Bronchial epithelial cell (primary cell): ENCODE data around the gene CLK3. TPM values are rescaled to one million over a fixed set of nuclear protein-coding genes. Genes with fewer than 3 reads are reported as not detected.

Source experiments
- DNase-seq: peaks from one replicate; pipeline ENCODE4 v3.0.0-alpha.2; 2010; ENCODE audit warnings: low read depth
- FAIRE-seq: peaks from 2 replicates; lab custom pipeline; 2011; peaks lifted over from hg19 to GRCh38; lab: Jason Lieb, UNC
- H3K27me3 ChIP-seq: 2 replicates; pipeline ENCODE4 v1.5.1; 2011; ENCODE audit warnings: low read length; ENCODE audit not compliant: control insufficient read depth, insufficient read depth
- H3K36me3 ChIP-seq: 2 replicates; pipeline ENCODE4 v1.5.1; 2011; ENCODE audit warnings: low read length; ENCODE audit not compliant: control insufficient read depth, insufficient read depth
- H3K4me3 ChIP-seq: 2 replicates; pipeline ENCODE4 v1.5.1; 2011; ENCODE audit warnings: mild to moderate bottlenecking, low read depth, low read length, control low read depth
- total RNA-seq: library from RNA; depleted of rRNA; stranded (reverse); fragments of >200 nt; gene quantifications from 2 replicates; pipeline ENCODE4 v1.2.1, GENCODE V29; 2014
- TF ChIP-seq, protein P1 (sequence below): IDR thresholded peaks from 2 replicates; pipeline ENCODE4 v1.5.1; 2011; ENCODE audit warnings: mild to moderate bottlenecking, moderate library complexity, low read length, control low read depth, inconsistent platforms; ENCODE audit not compliant: insufficient read depth, severe bottlenecking

CLK3 gene
- total RNA-seq, 1 donor from 2014 or later: 115 TPM

DNA sequence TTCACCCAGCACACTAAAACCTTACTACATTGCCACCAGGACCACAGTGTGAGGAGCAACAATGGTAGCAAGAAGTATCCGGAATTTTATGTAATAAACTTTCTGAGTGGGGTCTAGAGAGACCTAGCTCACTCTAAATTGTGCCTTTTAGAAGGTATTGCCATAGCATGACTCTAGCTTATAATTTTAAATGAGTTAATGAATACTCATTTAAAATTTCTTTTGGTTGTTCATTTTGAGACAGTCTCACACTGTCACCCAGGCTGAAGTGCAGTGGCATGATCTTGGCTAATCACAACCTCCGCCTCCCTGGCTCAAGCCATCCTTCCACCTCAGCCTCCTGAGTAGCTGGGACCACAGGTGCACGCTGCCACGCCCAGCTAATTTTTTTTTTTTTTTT is 54.0 kb downstream of the CLK3 start:
- no peak overlapping the region for H3K4me3 ChIP-seq
- H3K27me3 ChIP-seq: no peaks in the 10 kb centered on the region
- FAIRE-seq (no peak), DNase-seq (no peak)
- peaks cover 2% of the 10 kb centered on the region for H3K36me3 ChIP-seq
- TF ChIP-seq, protein P1, sequence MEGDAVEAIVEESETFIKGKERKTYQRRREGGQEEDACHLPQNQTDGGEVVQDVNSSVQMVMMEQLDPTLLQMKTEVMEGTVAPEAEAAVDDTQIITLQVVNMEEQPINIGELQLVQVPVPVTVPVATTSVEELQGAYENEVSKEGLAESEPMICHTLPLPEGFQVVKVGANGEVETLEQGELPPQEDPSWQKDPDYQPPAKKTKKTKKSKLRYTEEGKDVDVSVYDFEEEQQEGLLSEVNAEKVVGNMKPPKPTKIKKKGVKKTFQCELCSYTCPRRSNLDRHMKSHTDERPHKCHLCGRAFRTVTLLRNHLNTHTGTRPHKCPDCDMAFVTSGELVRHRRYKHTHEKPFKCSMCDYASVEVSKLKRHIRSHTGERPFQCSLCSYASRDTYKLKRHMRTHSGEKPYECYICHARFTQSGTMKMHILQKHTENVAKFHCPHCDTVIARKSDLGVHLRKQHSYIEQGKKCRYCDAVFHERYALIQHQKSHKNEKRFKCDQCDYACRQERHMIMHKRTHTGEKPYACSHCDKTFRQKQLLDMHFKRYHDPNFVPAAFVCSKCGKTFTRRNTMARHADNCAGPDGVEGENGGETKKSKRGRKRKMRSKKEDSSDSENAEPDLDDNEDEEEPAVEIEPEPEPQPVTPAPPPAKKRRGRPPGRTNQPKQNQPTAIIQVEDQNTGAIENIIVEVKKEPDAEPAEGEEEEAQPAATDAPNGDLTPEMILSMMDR: no peak

DNA sequence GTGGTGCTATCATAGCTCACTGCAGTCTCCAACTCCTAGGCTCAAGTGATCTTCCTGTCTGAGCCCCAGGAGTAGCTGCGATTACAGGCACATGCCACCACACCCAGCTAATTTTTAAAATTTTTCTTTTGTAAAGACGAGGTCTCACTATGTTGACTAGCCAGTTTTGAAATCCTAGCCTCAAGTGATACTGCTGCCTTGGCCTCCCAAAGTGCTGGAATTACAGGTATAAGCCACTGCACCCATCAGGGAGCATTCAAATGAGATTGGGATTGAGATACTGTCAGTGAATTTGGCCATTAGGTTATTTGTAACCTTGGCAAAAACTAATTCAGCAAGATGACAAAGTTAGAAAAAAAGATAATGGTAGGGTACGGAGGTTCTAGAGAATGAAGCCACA is 58.5 kb downstream of the CLK3 start:
- FAIRE-seq (no peak), DNase-seq (no peak)
- no peak overlapping the region for H3K4me3 ChIP-seq
- TF ChIP-seq, protein P1: no peak
- H3K36me3 ChIP-seq: peaks cover 4% of the 10 kb centered on the region
- H3K27me3 ChIP-seq: no peaks in the 10 kb centered on the region

DNA sequence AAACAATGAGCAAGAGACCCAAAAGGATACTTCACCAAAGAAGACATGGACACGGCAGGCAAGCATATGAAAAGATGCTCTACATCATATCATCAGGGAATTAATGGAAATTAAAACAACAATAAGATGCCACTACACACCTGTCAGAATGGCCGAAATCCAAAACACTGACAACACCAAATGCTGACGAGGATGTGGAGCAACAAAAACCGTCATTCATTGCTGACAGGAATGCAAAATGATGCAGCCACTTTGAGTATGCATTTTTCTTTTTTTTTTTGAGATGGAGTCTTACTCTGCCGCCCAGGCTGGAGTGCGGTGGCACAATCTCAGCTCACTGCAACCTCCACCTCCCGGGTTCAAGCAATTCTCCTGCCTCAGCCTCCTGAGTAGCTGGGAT is 61.2 kb downstream of the CLK3 start:
- no peak for DNase-seq
- H3K36me3 ChIP-seq: peaks cover 4% of the 10 kb centered on the region
- H3K27me3 ChIP-seq: no peaks in the 10 kb centered on the region
- TF ChIP-seq, protein P1: no peak
- no peak overlapping the region for H3K4me3 ChIP-seq
- no peak for FAIRE-seq

Other genes starting within 250 kb of the CLK3 start
- not detected in 2 replicates for gene CYP11A1, start 248.2 kb upstream of the CLK3 start, total RNA-seq
- 4.0 and 5.3 TPM in 2 replicates for gene SEMA7A, start 181.9 kb upstream of the CLK3 start, total RNA-seq
- 21.6 and 22.1 TPM in 2 replicates for gene UBL7, start 154.7 kb upstream of the CLK3 start, total RNA-seq
- 3.4 and 4.7 TPM in 2 replicates for gene ARID3B, start 74.6 kb upstream of the CLK3 start, total RNA-seq
- gene EDC3, start 80.2 kb downstream of the CLK3 start, total RNA-seq: 6.1 and 8.6 TPM in 2 replicates
- gene CYP1A1, start 109.7 kb downstream of the CLK3 start, total RNA-seq: 0.26 TPM in 2 replicates
- gene CYP1A2, start 133.0 kb downstream of the CLK3 start, total RNA-seq: not detected in 2 replicates
- gene CSK, start 166.2 kb downstream of the CLK3 start, total RNA-seq: 28.9 and 29.2 TPM in 2 replicates
- gene LMAN1L, start 197.0 kb downstream of the CLK3 start, total RNA-seq: under 0.01 TPM in 1 of 2 replicates, not detected in the other
- gene CPLX3, start 210.8 kb downstream of the CLK3 start, total RNA-seq: not detected in 2 replicates
- gene ULK3, start 227.3 kb downstream of the CLK3 start, total RNA-seq: 17.4 and 23.6 TPM in 2 replicates